Dendritic cell treated with granulocyte-macrophage colony-stimulating factor and Interleukin-4, amounts not matched to agents 40 ng/mL and 50 ng/mL, for 4 days (primary cell): Measurements from ENCODE around the gene WDR27.

Source experiments
- H3K27ac Mint-ChIP-seq: one replicate; pipeline ENCODE4 v1.8.0; 2022; ENCODE audit warnings: mild to moderate bottlenecking, mixed read lengths
- H3K27me3 Mint-ChIP-seq: one replicate; pipeline ENCODE4 v1.8.0; 2022; ENCODE audit warnings: mild to moderate bottlenecking, mixed read lengths
- H3K36me3 Mint-ChIP-seq: one replicate; pipeline ENCODE4 v1.8.0; 2022; ENCODE audit warnings: low read depth, mixed read lengths
- H3K4me1 Mint-ChIP-seq: one replicate; pipeline ENCODE4 v1.8.0; 2022; ENCODE audit warnings: low read depth, mixed read lengths
- H3K4me3 Mint-ChIP-seq: one replicate; pipeline ENCODE4 v1.8.0; 2022; ENCODE audit warnings: mild to moderate bottlenecking, moderate library complexity, mixed read lengths
- H3K9me3 Mint-ChIP-seq: one replicate; pipeline ENCODE4 v1.8.0; 2022; ENCODE audit warnings: mixed read lengths
- intact Hi-C: fragments of 100-400 bp; cut with micrococcal nuclease; formaldehyde crosslinking; loops from one replicate; pipeline ENCODE4 v1.15.0; 2022

WDR27 gene

GRCh38 chr6:169695131-169695530, 6.7 kb downstream of the WDR27 start:
- peaks cover 38% of the 10 kb centered on the region for H3K9me3 Mint-ChIP-seq
- H3K4me1 Mint-ChIP-seq, result peaks cover 12% of the 10 kb centered on the region
- H3K4me3 Mint-ChIP-seq, result no peak overlapping the region
- intact Hi-C loops, result no loop called here
- H3K27ac Mint-ChIP-seq, result no peak overlapping the region
- no peaks in the 10 kb centered on the region for H3K27me3 Mint-ChIP-seq
- no peaks in the 10 kb centered on the region for H3K36me3 Mint-ChIP-seq

GRCh38 chr6:169692516-169692915, 9.3 kb downstream of the WDR27 start:
- peaks cover 42% of the 10 kb centered on the region for H3K9me3 Mint-ChIP-seq
- no peaks in the 10 kb centered on the region for H3K4me1 Mint-ChIP-seq
- H3K27ac Mint-ChIP-seq, result no peak overlapping the region
- peaks cover 9% of the 10 kb centered on the region for H3K36me3 Mint-ChIP-seq
- intact Hi-C loops, result no loop called here
- H3K27me3 Mint-ChIP-seq, result no peaks in the 10 kb centered on the region
- H3K4me3 Mint-ChIP-seq, result no peak overlapping the region

DNA sequence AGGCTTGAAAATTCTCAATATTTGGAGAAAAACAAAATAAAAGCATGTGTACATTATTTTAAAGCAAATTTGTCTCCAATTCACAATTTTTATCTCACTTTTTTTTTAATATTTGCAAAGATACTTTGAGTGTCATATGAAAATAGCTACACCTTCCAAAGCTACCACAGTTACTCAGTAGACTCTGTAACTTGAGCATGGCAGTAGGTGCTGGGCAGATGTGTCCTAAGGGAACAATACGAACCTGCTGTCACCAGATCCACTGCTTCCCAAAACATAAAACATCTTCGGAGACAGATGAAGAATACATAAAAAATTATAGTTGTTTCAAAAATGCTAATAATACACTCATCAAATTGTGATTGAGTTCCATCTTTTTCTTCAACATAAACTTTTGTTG, 10.6 kb downstream of the WDR27 start:
- intact Hi-C loops, result no loop called here
- Mint-ChIP-seq H3K27ac (no peak overlapping the region), H3K4me3 (no peak overlapping the region), H3K4me1 (no peaks in the 10 kb centered on the region), H3K36me3 (peaks cover 18% of the 10 kb centered on the region), H3K27me3 (no peaks in the 10 kb centered on the region), H3K9me3 (peaks cover 48% of the 10 kb centered on the region)

- Mint-ChIP-seq H3K36me3 (peaks cover 34% of the 10 kb centered on the region), H3K4me3 (no peak overlapping the region), H3K27ac (no peak overlapping the region), H3K9me3 (peaks cover 56% of the 10 kb centered on the region), H3K27me3 (no peaks in the 10 kb centered on the region), H3K4me1 (no peaks in the 10 kb centered on the region)
- intact Hi-C loops, result no loop called here
These were observed 12.5 kb downstream of the WDR27 start for GRCh38 chr6:169689287-169689686.

GRCh38 chr6:169685860-169686259, 16.0 kb downstream of the WDR27 start:
- Mint-ChIP-seq H3K9me3 (peaks cover 59% of the 10 kb centered on the region), H3K4me1 (no peaks in the 10 kb centered on the region), H3K27me3 (no peaks in the 10 kb centered on the region), H3K36me3 (peaks cover 46% of the 10 kb centered on the region), H3K27ac (no peak overlapping the region), H3K4me3 (no peak overlapping the region)
- intact Hi-C loops, result no loop called here

DNA sequence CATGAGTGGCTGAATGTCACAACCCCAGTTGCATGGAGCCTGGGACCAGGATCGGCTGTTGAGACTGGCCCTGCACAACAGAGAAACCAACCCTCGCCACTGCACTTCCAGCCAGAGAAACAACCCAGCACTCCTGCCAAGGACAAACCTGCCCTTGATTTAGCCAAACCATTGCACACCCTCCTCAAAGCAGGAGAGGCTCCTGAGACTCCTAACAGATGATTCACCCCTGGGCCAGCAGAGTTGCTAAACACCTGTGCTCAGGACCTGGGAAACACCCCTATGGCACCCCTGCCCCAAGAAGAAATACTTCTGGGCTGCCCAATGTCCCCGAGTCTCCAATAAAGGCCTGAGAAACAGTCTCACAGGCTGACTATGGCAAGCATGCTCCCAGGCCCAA, 17.8 kb downstream of the WDR27 start:
- peaks cover 59% of the 10 kb centered on the region for H3K36me3 Mint-ChIP-seq
- intact Hi-C loops, result no loop called here
- no peaks in the 10 kb centered on the region for H3K27me3 Mint-ChIP-seq
- no peak overlapping the region for H3K4me3 Mint-ChIP-seq
- H3K4me1 Mint-ChIP-seq, result no peaks in the 10 kb centered on the region
- no peak overlapping the region for H3K27ac Mint-ChIP-seq
- H3K9me3 Mint-ChIP-seq, result peaks cover 59% of the 10 kb centered on the region

GRCh38 chr6:169678342-169678741, 23.5 kb downstream of the WDR27 start:
- intact Hi-C loops, result no loop called here

GRCh38 chr6:169677096-169677495, 24.7 kb downstream of the WDR27 start:
- H3K27me3 Mint-ChIP-seq, result no peaks in the 10 kb centered on the region
- peaks cover 19% of the 10 kb centered on the region for H3K36me3 Mint-ChIP-seq
- H3K27ac Mint-ChIP-seq, result no peak overlapping the region
- intact Hi-C loops, result no loop called here
- H3K4me1 Mint-ChIP-seq, result no peaks in the 10 kb centered on the region
- peaks cover 20% of the 10 kb centered on the region for H3K9me3 Mint-ChIP-seq
- no peak overlapping the region for H3K4me3 Mint-ChIP-seq

More at GRCh38 chr6:169678342-169678741, 23.5 kb downstream of the WDR27 start:
- Mint-ChIP-seq H3K36me3 (peaks cover 25% of the 10 kb centered on the region), H3K4me1 (no peaks in the 10 kb centered on the region), H3K9me3 (peaks cover 32% of the 10 kb centered on the region), H3K27me3 (no peaks in the 10 kb centered on the region), H3K4me3 (no peak overlapping the region), H3K27ac (no peak overlapping the region)

DNA sequence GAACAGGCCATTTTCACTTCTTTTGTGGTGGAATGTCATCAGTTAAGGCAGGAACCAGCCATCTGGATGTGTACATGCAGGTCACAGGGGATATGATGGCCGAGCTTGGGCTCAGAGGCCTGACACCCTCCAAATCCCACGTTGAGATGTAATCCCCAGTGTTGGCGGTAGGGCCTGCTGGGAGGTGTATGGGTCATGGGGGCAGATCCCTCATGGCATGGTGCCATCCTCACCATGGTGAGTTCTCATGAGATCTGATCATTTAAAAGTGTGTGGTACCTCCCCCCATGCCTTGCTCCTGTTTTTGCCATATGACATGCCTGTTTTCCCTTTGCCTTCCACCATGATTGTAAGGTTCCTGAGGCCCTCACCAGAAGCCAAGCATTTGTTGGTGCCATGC, 26.8 kb downstream of the WDR27 start:
- H3K27ac Mint-ChIP-seq, result no peak overlapping the region
- peaks cover 4% of the 10 kb centered on the region for H3K36me3 Mint-ChIP-seq

DNA sequence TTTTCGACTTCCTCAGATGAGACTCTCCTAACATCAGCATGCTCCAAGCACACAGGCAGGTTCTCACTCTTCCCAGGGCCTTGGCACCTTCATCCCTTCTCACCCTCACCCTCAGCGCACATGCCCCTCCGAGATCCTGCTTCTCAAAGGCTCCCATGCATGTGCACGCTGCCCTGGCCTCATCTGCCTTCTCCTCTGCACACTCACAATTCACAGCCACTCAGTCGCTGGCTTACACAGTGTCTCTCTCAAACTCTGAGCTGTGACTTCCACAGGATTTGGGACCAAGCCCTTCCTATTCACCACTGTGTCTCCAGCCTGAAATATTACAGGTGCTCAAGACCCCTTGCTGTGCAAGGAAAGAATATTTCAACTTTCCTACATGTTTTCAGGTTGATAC, 30.3 kb downstream of the WDR27 start:
- Mint-ChIP-seq H3K9me3 (no peaks in the 10 kb centered on the region), H3K4me1 (peaks cover 10% of the 10 kb centered on the region), H3K27ac (no peak overlapping the region), H3K27me3 (no peaks in the 10 kb centered on the region), H3K4me3 (no peak overlapping the region), H3K36me3 (peaks cover 6% of the 10 kb centered on the region)
- intact Hi-C loops, result no loop called here

More for the DNA sequence above, 26.8 kb downstream of the WDR27 start:
- Mint-ChIP-seq H3K4me1 (peaks cover under 1% of the 10 kb centered on the region), H3K27me3 (no peaks in the 10 kb centered on the region), H3K9me3 (peaks cover 2% of the 10 kb centered on the region), H3K4me3 (no peak overlapping the region)
- intact Hi-C loops, result no loop called here

GRCh38 chr6:169669889-169670288, 31.9 kb downstream of the WDR27 start:
- peaks cover 10% of the 10 kb centered on the region for H3K4me1 Mint-ChIP-seq
- H3K4me3 Mint-ChIP-seq, result no peak overlapping the region
- H3K9me3 Mint-ChIP-seq, result no peaks in the 10 kb centered on the region
- no peaks in the 10 kb centered on the region for H3K27me3 Mint-ChIP-seq
- intact Hi-C loops, result no loop called here
- H3K27ac Mint-ChIP-seq, result peak overlapping the region; percentile 18
- peaks cover 6% of the 10 kb centered on the region for H3K36me3 Mint-ChIP-seq

- H3K36me3 Mint-ChIP-seq, result peaks cover 10% of the 10 kb centered on the region
- intact Hi-C loops, result no loop called here
- H3K27ac Mint-ChIP-seq, result peak overlapping the region; percentile 18
- H3K27me3 Mint-ChIP-seq, result no peaks in the 10 kb centered on the region
- peaks cover 10% of the 10 kb centered on the region for H3K4me1 Mint-ChIP-seq
- no peaks in the 10 kb centered on the region for H3K9me3 Mint-ChIP-seq
- H3K4me3 Mint-ChIP-seq, result no peak overlapping the region
These were observed 32.7 kb downstream of the WDR27 start for GRCh38 chr6:169669147-169669546.

- H3K36me3 Mint-ChIP-seq, result peaks cover 18% of the 10 kb centered on the region
- H3K9me3 Mint-ChIP-seq, result no peaks in the 10 kb centered on the region
These were observed 33.5 kb downstream of the WDR27 start for GRCh38 chr6:169668203-169668847.

DNA sequence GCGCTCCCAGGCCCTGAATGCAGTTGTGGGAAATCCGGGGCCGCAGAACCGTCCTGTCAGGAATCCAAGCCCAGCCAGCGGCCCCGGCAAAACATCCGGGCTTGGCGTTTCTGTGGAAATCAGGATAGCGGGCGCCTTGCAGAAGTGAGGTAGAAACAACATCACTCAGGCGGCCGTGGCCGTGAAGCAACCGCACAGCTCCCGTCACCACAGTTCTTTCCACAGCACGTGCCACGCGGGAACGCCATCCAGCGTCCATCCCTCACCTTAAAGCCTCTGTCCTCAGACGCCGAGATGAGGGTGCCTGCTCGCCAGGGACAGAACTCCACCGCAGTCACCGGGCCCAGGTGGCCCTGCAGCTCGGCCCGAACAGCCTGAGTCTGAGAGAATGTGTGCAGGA, 34.1 kb downstream of the WDR27 start:
- H3K9me3 Mint-ChIP-seq, result no peaks in the 10 kb centered on the region
- no peak overlapping the region for H3K27ac Mint-ChIP-seq
- intact Hi-C loops, result no loop called here
- H3K36me3 Mint-ChIP-seq, result peaks cover 24% of the 10 kb centered on the region
- no peaks in the 10 kb centered on the region for H3K27me3 Mint-ChIP-seq
- H3K4me1 Mint-ChIP-seq, result peaks cover 10% of the 10 kb centered on the region
- no peak overlapping the region for H3K4me3 Mint-ChIP-seq

More at GRCh38 chr6:169668203-169668847, 33.5 kb downstream of the WDR27 start:
- intact Hi-C loops, result no loop called here
- no peak overlapping the region for H3K4me3 Mint-ChIP-seq
- H3K27me3 Mint-ChIP-seq, result no peaks in the 10 kb centered on the region
- no peak overlapping the region for H3K27ac Mint-ChIP-seq
- peaks cover 10% of the 10 kb centered on the region for H3K4me1 Mint-ChIP-seq

DNA sequence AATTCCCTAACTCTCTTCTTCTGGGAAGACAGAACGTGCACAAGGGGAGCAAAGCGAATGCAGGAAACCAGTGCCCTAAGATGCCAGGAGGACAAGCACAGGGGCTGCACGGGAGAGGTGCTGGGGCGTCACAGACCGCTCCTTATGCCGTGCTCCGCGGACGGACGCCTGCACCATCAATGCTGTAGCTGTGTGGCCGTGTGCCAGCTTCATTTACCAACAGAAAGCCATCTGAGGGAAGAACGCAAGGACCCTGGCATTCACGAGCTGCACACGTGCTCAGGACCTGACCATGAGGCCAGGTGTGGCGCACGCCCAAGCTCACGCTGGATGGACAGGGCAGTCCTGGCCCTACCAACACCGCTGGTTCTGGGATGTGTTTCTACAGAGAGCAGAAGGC, 35.4 kb downstream of the WDR27 start:
- H3K9me3 Mint-ChIP-seq, result no peaks in the 10 kb centered on the region
- no peak overlapping the region for H3K4me3 Mint-ChIP-seq
- H3K4me1 Mint-ChIP-seq, result peaks cover 10% of the 10 kb centered on the region
- no peaks in the 10 kb centered on the region for H3K27me3 Mint-ChIP-seq
- peaks cover 25% of the 10 kb centered on the region for H3K36me3 Mint-ChIP-seq
- H3K27ac Mint-ChIP-seq, result no peak overlapping the region
- intact Hi-C loops, result no loop called here
